Naive thymus-derived CD4-positive, alpha-beta T cell (primary cell): ENCODE results near the gene DOLK. TPM values are rescaled to one million over a fixed set of nuclear protein-coding genes. Genes with fewer than 3 reads are reported as not detected.

Experiments used
- ATAC-seq: fragments of 150-1000 bp; cut with Tn5 transposase; 2 replicates; pipeline ENCODE4 v1.10.0; 2021; ENCODE audit warnings: mild to moderate bottlenecking, moderate library complexity
- CTCF ChIA-PET: fragments of 350-600 bp; sonication (Branson Sonifier 250); formaldehyde crosslinking; loops from one replicate; lab custom pipeline; 2021; ENCODE audit warnings: antibody characterized with exemption; lab: Charles Lee
- POLR2A ChIA-PET: fragments of 350-600 bp; sonication (Branson Sonifier 250); formaldehyde crosslinking; loops from one replicate; lab custom pipeline; 2021; ENCODE audit warnings: antibody characterized with exemption, inconsistent platforms; lab: Charles Lee
- DNase-seq, 9 donors: peaks; one replicate each; pipeline versions ENCODE4 v3.0.0 to v3.0.0-alpha.2; 2020 to 2022; ENCODE audit warnings: mixed read lengths in 1 of 9
- H3K27ac ChIP-seq: one replicate; pipeline ENCODE4 v1.7.0; 2013; ENCODE audit warnings: mild to moderate bottlenecking, low read depth, low read length, moderate library complexity
- H3K27me3 ChIP-seq, 2 donors: one replicate each; pipeline ENCODE4 v1.7.0; 2013; ENCODE audit warnings: low read length in 2 of 2, mild to moderate bottlenecking in 2 of 2, moderate library complexity in 2 of 2; ENCODE audit not compliant: control insufficient read depth in 2 of 2, insufficient read depth in 2 of 2
- H3K36me3 ChIP-seq, 3 experiments: 1 replicate in 2 of 3; 2 replicates in 1 of 3; pipeline ENCODE4 v1.7.0; 2013; ENCODE audit warnings: low read length in 3 of 3, mild to moderate bottlenecking in 3 of 3, moderate library complexity in 1 of 3; ENCODE audit not compliant: insufficient read depth in 3 of 3, control insufficient read depth in 2 of 3
- H3K4me1 ChIP-seq, 2 donors: one replicate each; pipeline ENCODE4 v1.7.0; 2013; ENCODE audit warnings: low read length in 2 of 2, mild to moderate bottlenecking in 2 of 2, moderate library complexity in 1 of 2; ENCODE audit not compliant: control insufficient read depth in 2 of 2, insufficient read depth in 2 of 2
- H3K4me3 ChIP-seq: 2 replicates; pipeline ENCODE4 v1.7.0; 2013; ENCODE audit warnings: mild to moderate bottlenecking, low read length
- H3K9me3 ChIP-seq, 3 experiments: 1 replicate in 2 of 3; 2 replicates in 1 of 3; pipeline ENCODE4 v1.7.0; 2013; ENCODE audit warnings: low read length in 3 of 3; ENCODE audit not compliant: control insufficient read depth in 2 of 3
- H3K27ac Mint-ChIP-seq, 9 donors: one replicate each; pipeline ENCODE4 v1.8.0; 2020 to 2022; ENCODE audit warnings: mixed read lengths in 9 of 9, mild to moderate bottlenecking in 8 of 9, moderate library complexity in 5 of 9, inconsistent platforms in 2 of 9
- H3K27me3 Mint-ChIP-seq, 5 donors: one replicate each; pipeline ENCODE4 v1.8.0; 2021 to 2022; ENCODE audit warnings: mixed read lengths in 5 of 5, mild to moderate bottlenecking in 1 of 5
- H3K36me3 Mint-ChIP-seq, 5 donors: one replicate each; pipeline ENCODE4 v1.8.0; 2020 to 2022; ENCODE audit warnings: mixed read lengths in 5 of 5, mild to moderate bottlenecking in 3 of 5, inconsistent platforms in 1 of 5
- H3K4me1 Mint-ChIP-seq, 7 donors: one replicate each; pipeline ENCODE4 v1.8.0; 2020 to 2022; ENCODE audit warnings: mixed read lengths in 7 of 7, mild to moderate bottlenecking in 3 of 7, inconsistent platforms in 1 of 7
- H3K4me3 Mint-ChIP-seq, 10 donors: one replicate each; pipeline ENCODE4 v1.8.0; 2020 to 2022; ENCODE audit warnings: mild to moderate bottlenecking in 10 of 10, mixed read lengths in 10 of 10, moderate library complexity in 6 of 10, inconsistent platforms in 2 of 10
- H3K9me3 Mint-ChIP-seq, 11 donors: one replicate each; pipeline ENCODE4 v1.8.0; 2020 to 2022; ENCODE audit warnings: mixed read lengths in 11 of 11, mild to moderate bottlenecking in 4 of 11, inconsistent platforms in 1 of 11, moderate library complexity in 1 of 11
- intact Hi-C, 2 donors: fragments of 100-400 bp; cut with micrococcal nuclease; formaldehyde crosslinking; loops; one replicate each; pipeline ENCODE4 v1.15.1; 2023
- polyA plus RNA-seq, 2 donors: library from polyadenylated mRNA; unstranded; fragments of 300-500 nt; fragmentation: Illumina TruSeq; gene quantifications; one replicate each; pipeline ENCODE4 v1.2.3, GENCODE V29; 2021
- total RNA-seq, 6 experiments: library from RNA in 5 of 6; stranded (reverse) in 5 of 6; gene quantifications; 1 replicate in 5 of 6; 2 replicates in 1 of 6; pipeline ENCODE4 v1.2.3 and lab custom pipeline; 2021 to 2026

Gene DOLK
- total and polyA plus RNA-seq, 7 experiments from 2014 or later: 6.0 to 12.8 (median 9.5) TPM

DNA sequence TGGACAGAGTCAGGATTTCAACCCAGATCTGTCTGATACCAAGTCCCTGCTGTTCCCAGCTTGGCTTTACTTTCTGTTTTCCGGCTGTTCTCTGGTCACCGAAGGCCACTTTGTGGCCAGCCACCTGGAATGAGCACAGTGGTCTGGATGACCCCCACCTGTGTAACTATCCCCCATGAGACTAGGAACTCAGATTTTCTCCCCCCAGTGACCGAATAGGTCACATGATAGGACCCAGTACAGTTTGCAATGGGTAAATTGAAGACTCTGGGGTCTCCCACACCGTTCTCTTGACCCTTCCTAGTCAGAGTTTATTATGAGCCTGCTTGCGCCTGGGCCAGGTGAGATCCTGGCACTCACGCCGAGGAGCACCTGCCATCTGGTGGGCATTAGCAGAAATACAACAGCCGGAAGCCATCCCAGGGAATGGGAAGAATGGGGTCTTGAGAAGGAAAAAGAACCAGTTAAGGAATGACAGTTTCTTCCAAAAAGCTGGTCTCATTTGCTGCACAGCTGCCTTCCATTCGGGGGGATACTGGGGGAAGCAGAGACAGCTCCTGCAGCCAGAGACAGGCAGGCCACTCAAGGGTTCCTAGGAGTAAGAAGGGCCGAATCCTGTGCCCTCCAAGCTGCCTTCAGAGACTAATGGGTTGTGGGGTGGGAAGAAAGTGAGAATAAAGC lies 19.5 kb downstream of the DOLK start:
- Mint-ChIP-seq H3K36me3 (peaks cover 0 to 2% (median 0%) of the 10 kb centered on the region in 5 donors), H3K4me1 (peaks cover 12 to 22% (median 19%) of the 10 kb centered on the region in 7 donors), H3K4me3 (peak overlapping the region in 3 of 10 donors; percentile 11 to 47 (median 39)), H3K27me3 (peaks cover 0 to 3% (median 0%) of the 10 kb centered on the region in 5 donors), H3K27ac (peak overlapping the region in 8 of 9 donors; percentile 1 to 76 (median 50)), H3K9me3 (peaks cover 0 to 2% (median 0%) of the 10 kb centered on the region in 11 donors)
- Histone ChIP-seq H3K27ac (no peak overlapping the region), H3K27me3 (no peaks in the 10 kb centered on the region), H3K36me3 (no peaks in the 10 kb centered on the region), H3K9me3 (no peaks in the 10 kb centered on the region), H3K4me3 (no peak overlapping the region), H3K4me1 (peaks cover 3 to 6% of the 10 kb centered on the region in 2 donors)
- POLR2A ChIA-PET: interaction anchor here (0.6 to 4.2 kb wide), 8 partner anchors 11 to 65 kb away, joined by 3 to 17 read pairs (median 3); no protein-coding TSS in a partner anchor
- CTCF ChIA-PET: interaction anchor here (0.5 to 8.0 kb wide), 21 partner anchors 8 to 525 kb away, joined by 3 to 113 read pairs (median 4); partner anchors contain the start of genes ENDOG, KYAT1 and SPOUT1
- DNase-seq (peak; percentile 24 to 69 (median 46)), ATAC-seq (peak; percentile 77)
- intact Hi-C loops: loop anchor here (1.0 to 5.0 kb wide), 6 partner anchors 26 to 279 kb away; partner anchors contain the start of genes LRRC8A (in 2 of the 2), ENDOG (in 1 of the 2) and KYAT1 (in 1 of the 2)

DNA sequence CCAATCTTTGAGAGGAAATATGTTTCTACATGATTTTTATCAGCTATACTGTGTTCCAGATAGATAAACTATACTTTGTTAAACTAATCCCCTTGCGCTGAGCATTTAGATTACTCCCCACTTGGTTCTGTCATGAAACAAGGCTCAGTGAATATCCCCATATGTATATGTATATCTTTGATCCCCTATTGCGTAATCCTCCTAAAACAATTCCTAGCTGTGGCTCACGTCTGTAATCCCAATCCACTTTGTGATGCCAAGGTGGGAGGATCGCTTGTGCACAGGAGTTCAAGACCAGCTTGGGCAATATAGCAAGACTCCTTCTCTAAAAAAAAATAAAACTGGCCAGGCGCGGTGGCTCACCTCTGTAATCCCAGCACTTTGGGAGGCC lies 23.9 kb downstream of the DOLK start:
- peaks cover 0 to 2% (median 0%) of the 10 kb centered on the region in 11 donors for H3K9me3 Mint-ChIP-seq
- peak overlapping the region in 2 of 9 donors; percentile 21 to 63 for H3K27ac Mint-ChIP-seq
- ChIA-PET POLR2A (interaction anchor here (0.7 to 1.0 kb wide), 4 partner anchors 39 to 762 kb away, joined by 3 to 5 read pairs (median 4); partner anchors contain the start of gene KYAT1), CTCF (interaction anchor here (0.7 to 1.3 kb wide), 3 partner anchors 58 to 547 kb away, joined by 3 to 6 read pairs (median 3); no protein-coding TSS in a partner anchor)
- Histone ChIP-seq H3K4me3 (no peak overlapping the region), H3K27ac (no peak overlapping the region), H3K36me3 (peaks cover 0 to 3% (median 0%) of the 10 kb centered on the region in 3 experiments), H3K4me1 (peaks cover 3 to 12% of the 10 kb centered on the region in 2 donors), H3K27me3 (no peaks in the 10 kb centered on the region), H3K9me3 (no peaks in the 10 kb centered on the region)
- H3K4me1 Mint-ChIP-seq: peaks cover 17 to 37% (median 26%) of the 10 kb centered on the region in 7 donors
- DNase-seq: no peak
- no peak for ATAC-seq
- H3K36me3 Mint-ChIP-seq: peaks cover 0 to 3% (median 0%) of the 10 kb centered on the region in 5 donors
- H3K27me3 Mint-ChIP-seq: peaks cover 0 to 3% (median 0%) of the 10 kb centered on the region in 5 donors
- intact Hi-C loops: no loop called here
- peak overlapping the region in 2 of 10 donors; percentile 13 to 68 for H3K4me3 Mint-ChIP-seq

DNA sequence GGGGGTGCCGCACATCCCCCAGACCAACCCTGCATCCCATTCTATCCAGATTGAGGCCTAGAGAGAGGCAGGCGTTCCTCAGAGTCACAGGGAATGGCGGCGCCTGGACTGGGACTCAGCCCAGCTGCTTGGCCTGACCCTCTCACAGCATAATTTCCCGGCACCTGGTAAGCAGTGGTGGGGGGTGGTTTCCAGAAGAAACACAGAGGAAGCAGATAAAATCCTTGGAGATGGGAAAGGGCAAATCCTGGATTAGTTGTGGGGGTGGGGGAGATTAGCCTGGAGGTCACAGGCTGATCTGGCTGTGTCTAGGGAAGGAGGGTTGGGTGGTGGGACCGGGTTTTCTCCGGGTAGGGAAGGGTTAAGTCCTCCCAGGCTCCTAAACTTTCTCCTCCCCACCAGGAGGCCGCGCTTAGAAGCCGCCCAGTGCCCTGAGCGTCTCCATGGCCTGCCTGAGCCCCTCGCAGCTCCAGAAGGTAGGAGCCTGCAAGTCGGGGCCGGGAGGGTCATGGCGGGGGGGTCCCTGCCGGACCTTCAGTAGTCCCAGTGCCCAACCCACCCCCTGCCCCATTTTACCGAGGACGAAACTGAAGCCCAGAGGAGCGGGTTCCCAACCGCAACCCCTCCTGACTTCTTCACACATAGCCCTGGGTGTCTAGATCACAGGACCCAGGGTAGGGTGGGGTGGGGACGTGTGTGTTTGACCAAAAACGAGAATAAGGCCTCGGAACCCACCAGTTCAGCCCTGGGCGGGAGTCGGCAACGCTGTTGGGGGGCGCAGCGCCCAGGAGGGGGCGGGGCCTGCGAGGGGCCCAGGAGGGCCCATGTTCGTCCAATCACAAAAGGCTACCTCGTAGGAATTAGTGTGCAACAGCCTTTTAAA lies 25.3 kb downstream of the DOLK start:
- Histone ChIP-seq H3K27ac (peak overlapping the region; percentile 47), H3K9me3 (no peaks in the 10 kb centered on the region), H3K4me3 (peak overlapping the region; percentile 35), H3K4me1 (peaks cover 0 to 6% of the 10 kb centered on the region in 2 donors), H3K36me3 (peaks cover 0 to 15% (median 5%) of the 10 kb centered on the region in 3 experiments), H3K27me3 (no peaks in the 10 kb centered on the region)
- ATAC-seq (peak; percentile 62), DNase-seq (peak in 1 of 9 donors; percentile 15)
- Mint-ChIP-seq H3K27ac (peak overlapping the region in 6 of 9 donors; percentile 14 to 83 (median 62)), H3K4me3 (peak overlapping the region in 9 of 10 donors; percentile 32 to 77 (median 64)), H3K36me3 (peaks cover 0 to 13% (median 3%) of the 10 kb centered on the region in 5 donors), H3K27me3 (peaks cover 0 to 3% (median 0%) of the 10 kb centered on the region in 5 donors), H3K4me1 (peaks cover 10 to 27% (median 15%) of the 10 kb centered on the region in 7 donors), H3K9me3 (peaks cover 0 to 2% (median 0%) of the 10 kb centered on the region in 11 donors)
- ChIA-PET POLR2A (interaction anchor here (1.1 to 3.1 kb wide), 4 partner anchors 20 to 238 kb away, joined by 3 to 14 read pairs (median 3); no protein-coding TSS in a partner anchor), CTCF (interaction anchor here (1.3 kb wide), 1 partner anchor 62 kb away, joined by 3 read pairs; no protein-coding TSS in a partner anchor)
- intact Hi-C loops: loop anchor here in 1 of 2 donors (1.0 kb wide), 1 partner anchor 40 kb away; the partner anchor contains the start of gene LRRC8A

DNA sequence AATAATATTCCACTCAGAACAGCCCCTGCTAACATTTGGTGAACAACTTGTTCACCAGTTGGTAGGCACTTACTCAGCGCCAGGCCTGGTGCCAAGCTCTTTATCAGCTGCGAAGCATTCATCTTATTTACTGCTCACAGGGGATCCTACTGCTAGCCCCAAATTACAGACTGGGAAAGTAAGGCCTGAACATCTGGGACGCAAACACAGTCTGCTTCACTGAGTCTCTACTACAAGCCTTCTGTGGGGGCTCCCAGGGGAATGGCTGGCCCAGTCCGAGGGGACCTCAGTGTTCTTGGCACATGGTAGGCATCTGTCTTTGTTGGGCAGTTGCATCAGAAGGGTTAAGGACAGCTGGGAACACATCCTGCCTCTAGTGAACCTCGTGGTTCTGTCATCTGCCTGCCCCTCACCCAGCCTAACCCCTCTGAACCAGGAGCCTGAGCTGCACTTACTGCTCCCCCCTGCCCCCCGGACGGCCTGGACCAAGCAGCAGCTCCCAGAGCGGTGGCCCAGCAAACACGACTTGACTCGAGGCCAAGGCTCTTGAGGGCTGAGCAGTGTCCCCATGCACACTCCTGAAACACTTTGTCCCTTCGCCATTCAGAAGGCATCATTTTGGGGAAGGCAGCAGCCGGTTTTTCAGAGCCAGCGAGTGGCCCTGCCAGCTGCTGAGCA lies 26.9 kb downstream of the DOLK start, which contains the start of gene PHYHD1:
Gene PHYHD1 (plus strand): TSS at position 602 of the 678 bp plus-strand sequence. CDS start 1,342 bp downstream, outside the sequence.
- peaks cover 0 to 30% (median 11%) of the 10 kb centered on the region in 3 experiments for H3K36me3 ChIP-seq
- no peak within 1 kb of the TSS for H3K27ac ChIP-seq
- no peak within 1 kb of the TSS for H3K4me3 ChIP-seq
- CTCF ChIA-PET: no interaction called here
- POLR2A ChIA-PET: interaction anchor here (1.0 to 3.1 kb wide), 4 partner anchors 12 to 59 kb away, joined by 3 to 14 read pairs (median 3); no protein-coding TSS in a partner anchor
- H3K36me3 Mint-ChIP-seq: peaks cover 0 to 20% (median 9%) of the 10 kb centered on the region in 5 donors
- peaks cover 0 to 6% of the 10 kb centered on the region in 2 donors for H3K4me1 ChIP-seq
- H3K27me3 ChIP-seq: no peaks in the 10 kb centered on the region
- H3K9me3 ChIP-seq: no peaks in the 10 kb centered on the region
- ATAC-seq (no peak), DNase-seq (no peak)
- H3K4me1 Mint-ChIP-seq: peaks cover 5 to 21% (median 9%) of the 10 kb centered on the region in 7 donors
- H3K27ac Mint-ChIP-seq: peak within 1 kb of the TSS in 8 of 9 donors; percentile 4 to 83 (median 66)
- peak within 1 kb of the TSS in 8 of 10 donors; percentile 32 to 77 (median 58) for H3K4me3 Mint-ChIP-seq
- intact Hi-C loops: no loop called here
- H3K9me3 Mint-ChIP-seq: peaks cover 0 to 2% (median 0%) of the 10 kb centered on the region in 11 donors
- no peaks in the 10 kb centered on the region for H3K27me3 Mint-ChIP-seq

DNA sequence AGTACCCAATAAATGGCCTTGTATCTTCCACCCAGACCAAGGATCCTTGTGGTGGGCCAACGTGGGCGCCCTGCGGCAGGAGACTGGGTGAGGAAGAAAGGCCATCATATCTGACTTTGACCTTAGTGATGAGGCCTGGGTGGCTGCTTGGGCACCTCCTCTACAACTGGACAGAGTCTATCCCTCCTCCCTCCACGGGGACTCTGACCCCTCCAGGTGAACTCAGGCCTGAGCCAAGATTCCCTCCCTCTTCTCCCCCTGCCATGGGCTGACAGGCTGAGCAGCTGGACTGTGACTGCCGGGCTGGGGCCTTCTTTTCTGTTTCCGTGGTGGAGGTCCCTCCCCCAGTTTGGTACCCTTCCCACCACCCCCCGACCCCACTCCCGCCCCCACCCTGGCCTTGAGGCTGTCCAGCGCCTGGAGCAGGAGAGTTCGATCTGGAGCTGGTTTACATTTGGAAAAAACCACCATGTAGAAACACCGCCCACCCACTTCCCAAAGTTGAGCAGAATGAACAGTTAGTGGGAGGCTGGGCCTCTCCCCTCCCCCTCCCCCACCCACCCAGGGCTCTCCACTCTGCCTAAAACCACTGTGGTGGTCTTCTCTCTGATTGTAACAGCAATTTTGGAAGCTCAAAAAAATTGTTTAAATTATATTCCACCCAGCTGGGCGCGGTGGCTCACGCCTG lies 27.9 kb downstream of the DOLK start:
- H3K9me3 Mint-ChIP-seq: no peaks in the 10 kb centered on the region
- peaks cover 5 to 21% (median 13%) of the 10 kb centered on the region in 7 donors for H3K4me1 Mint-ChIP-seq
- H3K27ac Mint-ChIP-seq: peak overlapping the region in 3 of 9 donors; percentile 50 to 56 (median 51)
- H3K27me3 Mint-ChIP-seq: no peaks in the 10 kb centered on the region
- H3K36me3 Mint-ChIP-seq: peaks cover 0 to 21% (median 9%) of the 10 kb centered on the region in 5 donors
- no peak overlapping the region for H3K4me3 Mint-ChIP-seq
- CTCF ChIA-PET: interaction anchor here (0.8 kb wide), 1 partner anchor 8 kb away, joined by 3 read pairs; no protein-coding TSS in a partner anchor
- POLR2A ChIA-PET: interaction anchor here (0.9 kb wide), 1 partner anchor 63 kb away, joined by 3 read pairs; no protein-coding TSS in a partner anchor
- H3K4me1 ChIP-seq: peaks cover 0 to 9% of the 10 kb centered on the region in 2 donors
- intact Hi-C loops: no loop called here
- no peak overlapping the region for H3K4me3 ChIP-seq
- no peaks in the 10 kb centered on the region for H3K27me3 ChIP-seq
- H3K36me3 ChIP-seq: peaks cover 0 to 30% (median 16%) of the 10 kb centered on the region in 3 experiments
- no peak overlapping the region for H3K27ac ChIP-seq
- no peaks in the 10 kb centered on the region for H3K9me3 ChIP-seq
- DNase-seq: no peak
- no peak for ATAC-seq
